HT-29 (cell line): Measurements from ENCODE around the gene YIPF3. TPM values are rescaled to one million over a fixed set of nuclear protein-coding genes. Genes with fewer than 3 reads are reported as not detected.
"Not testable (repeated sequence)": the region's sequence is repeated elsewhere in the genome, so short reads cannot be mapped to it uniquely, and the experiment has no call there.

ENCODE experiments used
- DNase-seq: peaks from one replicate; pipeline ENCODE4 v3.0.0-alpha.2; 2015; ENCODE audit warnings: low spot score
- total RNA-seq: library from RNA; depleted of rRNA; stranded (reverse); fragments of >200 nt; shearing (Covaris generic); gene quantifications from 2 replicates; pipeline ENCODE4 v1.2.3, GENCODE V29; 2014; rRNA removed

Gene YIPF3
- total RNA-seq: 92.4 and 102 TPM in 2 replicates

DNA sequence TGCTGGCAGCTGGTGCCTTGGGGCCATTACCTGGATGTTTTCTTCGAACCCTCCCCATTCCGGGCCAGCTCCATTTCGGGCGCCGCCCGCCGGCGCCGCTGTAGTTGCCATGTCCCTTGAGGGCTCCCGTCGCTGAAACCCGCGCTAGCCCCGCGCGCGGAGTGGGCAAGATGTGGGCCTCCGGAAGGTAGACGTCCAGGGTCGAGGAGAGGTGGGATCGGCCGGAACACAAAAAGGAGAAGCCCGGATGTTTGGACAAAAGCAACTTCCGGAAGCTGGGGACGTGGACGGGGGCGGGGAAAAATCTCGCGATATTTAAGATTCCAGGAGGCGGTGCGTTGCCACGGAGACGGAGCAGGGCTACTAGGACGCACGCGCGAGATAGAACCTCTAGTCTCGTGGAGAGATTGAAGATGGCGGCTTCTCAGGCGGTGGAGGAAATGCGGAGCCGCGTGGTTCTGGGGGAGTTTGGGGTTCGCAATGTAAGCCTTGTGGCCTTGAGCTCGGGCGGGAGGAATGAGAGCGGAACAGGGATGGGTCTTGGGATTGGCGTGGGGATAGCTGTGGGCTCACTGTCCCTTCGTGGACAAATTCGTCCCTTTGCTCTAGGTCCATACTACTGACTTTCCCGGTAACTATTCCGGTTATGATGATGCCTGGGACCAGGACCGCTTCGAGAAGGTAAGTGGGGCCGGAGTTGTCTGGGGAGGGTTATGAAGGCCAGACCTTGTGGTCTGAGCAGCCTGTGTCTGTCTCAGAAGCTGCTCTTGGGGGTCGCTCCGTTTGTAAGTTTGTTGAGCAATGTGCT lies at the start of gene YIPF3, which contains the start of gene POLR1C:
TSS of gene YIPF3 (minus strand) at position 230 of the 808 bp plus-strand sequence. CDS start at position 111, 119 bp downstream.
TSS of gene POLR1C (plus strand) at position 393 of the 808 bp plus-strand sequence. CDS start at position 414, 21 bp downstream.
- peak; percentile 99 for DNase-seq

- DNase-seq: no peak
Measured at GRCh38 chr6:43559328-43559727, 42.6 kb upstream of the YIPF3 start.

DNA sequence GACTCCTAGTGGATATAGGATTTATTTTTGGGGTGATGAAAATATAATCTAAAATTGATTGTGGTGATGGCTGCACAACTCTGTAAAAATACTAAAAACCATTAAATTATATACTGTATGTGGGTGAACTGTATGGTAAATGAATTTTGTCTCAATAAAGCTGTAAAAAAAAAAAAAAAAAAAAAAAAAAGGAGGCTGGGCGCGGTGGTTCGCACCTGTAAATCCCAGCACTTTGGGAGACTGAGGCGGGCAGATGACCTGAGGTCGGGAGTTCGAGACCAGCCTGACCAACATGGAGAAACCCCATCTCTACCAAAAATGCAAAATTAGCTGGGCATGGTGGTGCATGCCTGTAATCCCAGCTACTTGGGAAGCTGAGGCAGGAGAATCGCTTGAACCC lies 40.9 kb upstream of the YIPF3 start:
- DNase-seq: not testable (repeated sequence)

GRCh38 chr6:43547222-43547621 lies 30.5 kb upstream of the YIPF3 start:
- no peak for DNase-seq

DNA sequence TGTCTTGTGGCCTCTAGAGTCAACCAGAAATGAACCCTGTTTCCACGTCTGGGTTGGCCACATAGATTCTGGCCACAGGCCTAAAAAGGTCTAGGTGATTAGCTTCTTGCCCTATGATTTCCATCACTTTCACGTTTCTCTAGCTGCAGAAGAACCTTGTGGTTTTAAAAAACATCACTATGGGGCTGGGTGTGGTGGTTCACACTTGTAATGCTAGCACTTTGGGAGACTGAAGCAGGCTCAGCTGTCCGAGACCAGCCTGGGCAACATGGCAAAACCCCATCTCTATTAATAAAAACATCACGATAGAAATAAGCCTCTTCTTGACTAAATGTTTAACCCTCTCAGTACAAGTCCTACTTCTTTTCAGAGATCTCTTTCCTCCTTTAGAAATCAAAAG lies 27.7 kb upstream of the YIPF3 start:
- no peak for DNase-seq

GRCh38 chr6:43541774-43542471 lies 25.2 kb upstream of the YIPF3 start:
- DNase-seq: no peak

DNA sequence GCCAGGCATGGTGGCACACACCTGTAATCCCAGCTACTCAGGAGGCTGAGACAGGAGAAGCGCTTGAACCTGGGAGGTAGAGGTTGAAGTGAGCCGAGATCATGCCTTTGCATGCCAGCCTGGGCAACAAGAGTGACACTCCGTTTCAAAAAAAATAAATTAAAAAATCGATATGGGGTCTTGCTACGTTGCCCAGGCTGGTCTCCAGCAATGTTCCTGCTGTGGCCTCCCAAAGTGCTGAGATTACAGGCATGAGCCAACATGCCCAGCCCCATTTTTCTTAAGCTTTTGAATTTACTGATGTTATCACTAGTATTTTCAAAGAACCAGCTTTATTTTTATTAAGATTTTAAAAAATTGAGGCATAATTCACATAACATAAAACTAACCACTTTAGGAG lies 23.8 kb upstream of the YIPF3 start:
- DNase-seq: no peak

DNA sequence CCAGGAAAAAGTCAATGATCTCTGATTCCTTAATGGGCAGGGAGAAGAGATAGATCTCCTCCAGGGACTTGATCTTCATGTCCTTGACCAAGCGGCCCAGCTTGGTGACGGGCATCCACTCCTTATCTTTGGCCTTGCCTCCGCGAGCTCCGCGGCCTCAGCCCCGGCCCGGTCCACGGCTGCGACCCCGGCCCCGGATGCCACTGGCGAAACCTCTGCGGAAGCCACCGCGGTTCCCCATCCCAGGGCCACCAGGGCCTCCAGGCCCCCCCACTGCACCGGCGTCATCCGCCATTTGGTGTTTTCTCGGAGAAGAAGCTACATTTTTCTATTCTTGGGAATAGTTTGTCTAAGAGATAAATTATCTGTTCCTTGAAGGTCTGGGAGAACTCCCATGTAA lies 22.7 kb upstream of the YIPF3 start:
- not testable (repeated sequence) for DNase-seq

- not testable (repeated sequence) for DNase-seq
Measured at GRCh38 chr6:43538986-43539385, 22.3 kb upstream of the YIPF3 start.

DNA sequence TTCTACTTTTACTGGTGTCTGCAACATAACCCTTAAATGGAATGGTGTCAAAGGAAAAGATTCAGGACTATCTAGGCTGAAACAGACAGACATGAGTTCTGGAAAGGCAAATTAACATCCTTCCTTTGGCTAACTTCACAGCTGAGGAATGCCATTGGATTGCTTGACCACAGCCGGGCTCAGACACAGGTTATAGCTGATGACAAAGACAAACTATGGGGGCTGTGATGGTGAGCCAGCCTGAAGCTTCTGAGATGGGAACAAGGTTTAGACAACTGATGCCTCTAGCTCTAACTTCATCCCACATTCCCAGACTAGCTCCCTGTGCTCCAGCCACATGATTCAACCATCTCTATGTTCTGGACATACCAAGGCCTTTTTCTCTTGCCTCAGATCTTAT lies 15.5 kb upstream of the YIPF3 start:
- no peak for DNase-seq

- DNase-seq: no peak
Measured at GRCh38 chr6:43524483-43524961, 7.8 kb upstream of the YIPF3 start.

GRCh38 chr6:43523284-43523683 lies 6.6 kb upstream of the YIPF3 start:
- no peak for DNase-seq

DNA sequence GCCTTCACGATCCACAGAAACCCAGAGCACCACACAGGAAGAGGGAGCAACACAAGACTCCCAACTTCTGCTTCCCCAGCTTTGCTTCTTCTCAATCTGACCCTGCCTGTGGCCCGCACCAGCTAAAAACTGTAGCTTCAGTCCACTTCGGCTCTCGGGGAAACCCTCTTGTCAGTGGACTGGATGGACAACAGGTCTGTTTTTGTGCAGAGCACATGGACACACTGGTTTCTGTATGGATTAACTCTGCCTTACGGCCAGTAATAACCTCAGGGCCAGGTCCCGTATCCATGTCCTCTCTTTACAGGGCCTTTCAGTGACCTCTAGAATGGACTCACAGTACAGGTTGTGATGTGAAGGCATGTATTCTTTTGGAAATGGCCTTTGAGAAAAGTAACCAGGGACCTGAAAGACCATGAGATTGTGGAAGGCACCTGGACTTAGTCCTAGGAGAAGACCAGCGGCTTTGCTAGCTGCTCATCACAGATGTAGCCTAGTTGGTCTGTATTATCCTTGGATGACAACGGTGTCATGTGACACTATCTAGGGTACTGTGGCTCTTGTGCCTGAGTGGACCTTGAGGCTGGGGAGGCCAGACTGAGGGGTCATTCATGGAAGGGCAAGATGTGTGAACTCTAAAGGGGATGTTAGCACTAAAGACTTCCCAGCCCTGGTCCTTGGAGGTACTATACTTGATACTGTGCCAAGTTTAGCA lies 6.0 kb upstream of the YIPF3 start:
- DNase-seq: no peak

DNA sequence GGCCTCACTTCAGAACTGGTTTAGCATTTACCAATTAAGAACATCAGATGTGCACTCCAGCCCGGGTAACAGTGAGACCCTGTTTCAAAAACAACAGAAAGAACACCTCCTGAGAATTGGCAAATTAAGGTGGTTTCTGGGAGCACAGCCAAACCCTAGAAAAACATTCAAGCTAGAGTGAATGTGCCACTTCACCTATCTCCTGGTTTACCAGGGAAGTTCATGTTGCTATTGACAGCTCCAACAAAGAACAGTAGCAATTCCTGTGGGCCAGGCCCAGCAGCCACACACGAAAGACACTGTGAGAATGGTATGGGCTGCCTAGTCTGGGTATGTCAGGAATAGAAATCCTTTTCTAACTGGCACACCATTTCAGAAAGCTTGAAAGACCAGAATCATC lies 5.1 kb upstream of the YIPF3 start:
- DNase-seq: no peak

DNA sequence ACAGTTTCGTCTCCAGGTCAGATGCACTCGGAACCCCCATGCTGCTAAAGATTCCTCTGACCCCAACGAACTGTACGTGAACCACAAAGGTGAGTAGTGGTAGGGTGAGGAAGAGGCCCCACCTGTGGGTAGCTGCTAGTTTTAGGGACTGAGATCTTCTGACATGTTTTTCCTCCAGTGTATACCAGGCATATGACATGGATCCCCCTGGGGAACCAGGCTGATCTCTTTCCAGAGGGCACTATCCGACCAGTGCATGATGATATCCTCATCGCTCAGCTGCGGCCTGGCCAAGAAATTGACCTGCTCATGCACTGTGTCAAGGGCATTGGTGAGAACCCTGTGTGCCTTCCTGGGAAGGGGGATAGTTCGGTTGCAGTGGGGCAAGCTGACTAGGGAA lies 3.4 kb upstream of the YIPF3 start:
- no peak for DNase-seq

DNA sequence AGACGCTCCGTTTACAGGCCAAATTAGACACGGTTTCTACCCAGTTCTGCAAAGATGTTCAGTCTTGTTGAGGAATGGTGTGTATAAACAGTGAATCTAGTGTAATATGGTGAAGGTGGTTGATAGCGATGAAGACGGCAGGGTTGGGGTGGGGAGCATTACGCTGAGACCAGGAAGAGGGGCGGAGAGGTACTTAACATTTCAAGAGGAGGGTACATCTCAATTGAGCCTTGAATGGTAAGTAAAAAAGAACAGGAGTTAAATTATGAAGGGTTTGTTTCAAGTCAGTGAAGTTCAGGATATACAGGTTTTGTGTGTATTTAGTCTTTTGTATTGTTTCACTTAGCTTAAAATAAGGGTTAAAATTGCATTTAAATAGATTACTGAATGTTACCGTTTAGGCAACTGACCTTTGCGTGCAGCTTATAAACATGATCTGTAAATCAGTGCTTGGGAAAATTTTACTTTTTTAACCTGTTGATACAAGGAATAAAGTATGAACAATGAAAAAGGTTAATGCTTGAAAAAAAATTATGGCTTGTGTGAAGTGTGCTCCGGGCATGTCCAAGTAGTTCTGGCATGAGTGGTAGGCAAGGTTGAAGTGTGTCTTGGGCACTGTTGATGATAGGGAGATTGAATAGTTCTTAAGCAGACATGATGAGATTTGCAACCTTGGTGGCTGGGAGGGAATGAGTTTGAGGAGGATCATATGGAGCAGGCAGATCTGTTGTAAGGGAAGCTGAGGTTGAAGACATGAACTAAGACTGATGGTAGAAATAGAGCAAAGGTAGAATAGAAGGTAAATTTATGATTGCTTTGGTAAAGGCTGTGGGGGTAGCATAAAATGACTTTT lies 1.0 kb upstream of the YIPF3 start:
- peak; percentile 26 for DNase-seq

DNA sequence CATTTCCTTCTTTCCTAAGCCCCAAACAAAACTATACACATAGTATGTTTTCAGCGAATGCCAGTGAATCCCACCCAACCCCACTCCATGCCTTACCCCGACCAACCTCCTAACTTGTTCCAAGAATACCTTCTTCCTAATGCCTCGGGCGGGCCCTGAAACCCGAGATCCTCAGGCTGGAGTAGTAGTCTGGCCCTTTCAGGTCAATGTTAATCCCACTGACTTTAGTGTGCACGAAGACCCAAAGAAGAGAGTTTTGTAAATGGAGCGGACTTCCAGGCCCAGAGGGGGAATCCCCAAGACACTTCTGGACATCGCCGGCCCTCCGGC lies 394 bp downstream of the YIPF3 start:
- DNase-seq: no peak

DNA sequence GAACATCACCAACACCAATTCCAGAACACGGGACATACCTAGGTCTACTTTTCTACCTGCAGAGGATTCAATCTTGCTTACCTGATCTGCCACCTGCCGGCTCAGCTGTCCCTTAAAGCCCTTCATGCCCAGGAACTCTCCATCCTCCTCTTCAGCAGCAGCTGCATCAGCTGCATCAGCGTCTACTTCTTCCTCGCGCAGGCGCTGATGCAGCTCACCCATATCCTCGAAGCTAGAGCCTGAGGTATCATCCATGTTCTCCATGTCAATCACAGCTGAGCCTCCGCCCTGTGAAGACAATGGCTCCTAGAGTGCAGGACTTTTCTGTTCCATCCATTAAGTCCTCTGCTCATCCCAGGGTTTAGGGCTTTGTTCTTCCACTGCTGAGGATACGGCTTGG lies 918 bp downstream of the YIPF3 start:
- DNase-seq: no peak

GRCh38 chr6:43511824-43512415 lies 4.8 kb downstream of the YIPF3 start:
- DNase-seq: no peak

DNA sequence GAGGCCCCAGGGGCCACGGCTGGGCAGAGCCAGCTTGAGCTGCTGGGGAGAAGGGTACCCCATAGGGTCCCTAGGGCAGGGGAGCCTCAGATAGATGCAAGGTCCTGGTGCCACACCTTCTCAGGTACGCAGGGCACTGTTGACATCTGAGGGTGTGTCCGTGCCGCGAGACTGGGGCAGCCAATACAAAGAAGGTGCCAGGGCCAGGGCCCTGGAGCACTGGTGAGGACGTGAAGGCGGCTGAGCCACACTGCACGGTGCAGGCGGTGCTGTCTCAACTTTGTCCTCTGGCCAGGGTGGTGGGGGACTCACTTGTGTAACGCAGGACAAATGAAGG lies 5.9 kb downstream of the YIPF3 start:
- peak; percentile 64 for DNase-seq
